Activated naive CD4-positive, alpha-beta T cell treated with anti-CD3 and anti-CD28 coated beads, Interleukin-2, amount 50 U/mL, for 72 hours (primary cell): Measurements from ENCODE around the gene EXOC6B. TPM values are rescaled to one million over a fixed set of nuclear protein-coding genes. Genes with fewer than 3 reads are reported as not detected.

ENCODE experiments used
- ATAC-seq, 2 donors: fragments of 150-1000 bp; cut with Tn5 transposase; 2 replicates each; pipeline ENCODE4 v1.10.0; 2021; ENCODE audit warnings: mild to moderate bottlenecking in 2 of 2, moderate library complexity in 2 of 2
- DNase-seq, 2 donors: peaks; one replicate each; pipeline ENCODE4 v3.0.0; 2021 to 2022; ENCODE audit warnings: low spot score in 2 of 2
- H3K27ac Mint-ChIP-seq, 2 donors: one replicate each; pipeline ENCODE4 v1.8.0; 2022; ENCODE audit warnings: mild to moderate bottlenecking in 2 of 2, mixed read lengths in 2 of 2
- H3K36me3 Mint-ChIP-seq, 2 donors: one replicate each; pipeline ENCODE4 v1.8.0; 2022; ENCODE audit warnings: mixed read lengths in 2 of 2
- H3K9me3 Mint-ChIP-seq, 2 donors: one replicate each; pipeline ENCODE4 v1.8.0; 2022; ENCODE audit warnings: mixed read lengths in 2 of 2
- total RNA-seq, 2 donors: library from RNA; stranded (reverse); gene quantifications; one replicate each; pipeline ENCODE4 v1.2.3, GENCODE V29; 2022

Gene EXOC6B
- total RNA-seq, 2 donors from 2014 or later: 9.3 to 11.0 TPM

DNA sequence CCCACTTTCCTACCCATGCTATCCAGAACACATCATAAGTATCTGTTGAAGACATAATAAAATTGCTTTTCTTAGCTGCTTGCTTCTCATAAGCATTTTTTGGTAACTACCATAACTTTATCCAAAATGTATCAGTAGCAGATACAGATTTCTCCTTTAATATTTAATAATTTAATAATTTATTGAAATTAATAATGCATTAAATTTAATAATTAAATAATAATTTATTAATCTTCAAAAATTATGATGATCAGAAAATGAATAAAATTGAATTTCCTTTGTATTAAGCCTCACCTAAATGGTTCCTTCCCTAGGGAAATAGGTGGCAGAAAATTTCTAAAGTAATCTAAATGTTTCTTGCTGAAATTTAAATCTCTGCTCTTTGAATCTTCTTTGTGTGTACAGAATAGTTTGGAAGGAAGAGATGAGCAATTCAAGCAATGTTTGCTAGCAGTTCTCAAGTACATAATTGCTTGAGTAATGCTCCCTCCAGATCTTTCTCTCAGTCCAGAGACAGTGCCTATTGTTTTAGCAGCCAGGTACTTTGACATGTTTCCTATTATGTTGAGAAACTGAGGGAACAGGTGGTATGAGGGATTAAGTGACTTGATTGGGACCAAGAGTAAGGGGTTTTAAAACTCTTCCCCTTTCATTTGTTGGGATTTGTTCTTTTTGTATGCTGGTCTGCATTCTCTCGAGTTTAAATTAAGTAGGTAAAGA is 555.1 kb downstream of the EXOC6B start:
- DNase-seq (no peak), ATAC-seq (no peak)
- peaks cover 0 to 3% of the 10 kb centered on the region in 2 donors for H3K9me3 Mint-ChIP-seq
- peaks cover 0 to 9% of the 10 kb centered on the region in 2 donors for H3K36me3 Mint-ChIP-seq
- H3K27ac Mint-ChIP-seq: no peak overlapping the region

DNA sequence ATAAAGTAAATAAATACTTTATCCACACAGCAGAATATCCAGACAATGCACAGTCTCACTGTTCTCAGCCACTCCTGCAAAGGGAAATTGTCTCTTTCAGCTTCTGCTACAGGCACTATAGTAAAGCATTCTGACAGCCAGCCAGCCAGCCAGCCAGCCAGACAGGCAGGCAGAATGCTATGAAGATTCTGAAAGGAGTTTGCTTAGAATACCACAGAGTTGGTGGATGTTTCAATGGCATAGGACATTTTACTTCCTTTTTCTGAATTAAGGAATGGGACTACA is 562.1 kb downstream of the EXOC6B start:
- ATAC-seq (no peak), DNase-seq (no peak)
- peaks cover 0 to 3% of the 10 kb centered on the region in 2 donors for H3K9me3 Mint-ChIP-seq
- H3K36me3 Mint-ChIP-seq: peaks cover 0 to 9% of the 10 kb centered on the region in 2 donors
- H3K27ac Mint-ChIP-seq: no peak overlapping the region

DNA sequence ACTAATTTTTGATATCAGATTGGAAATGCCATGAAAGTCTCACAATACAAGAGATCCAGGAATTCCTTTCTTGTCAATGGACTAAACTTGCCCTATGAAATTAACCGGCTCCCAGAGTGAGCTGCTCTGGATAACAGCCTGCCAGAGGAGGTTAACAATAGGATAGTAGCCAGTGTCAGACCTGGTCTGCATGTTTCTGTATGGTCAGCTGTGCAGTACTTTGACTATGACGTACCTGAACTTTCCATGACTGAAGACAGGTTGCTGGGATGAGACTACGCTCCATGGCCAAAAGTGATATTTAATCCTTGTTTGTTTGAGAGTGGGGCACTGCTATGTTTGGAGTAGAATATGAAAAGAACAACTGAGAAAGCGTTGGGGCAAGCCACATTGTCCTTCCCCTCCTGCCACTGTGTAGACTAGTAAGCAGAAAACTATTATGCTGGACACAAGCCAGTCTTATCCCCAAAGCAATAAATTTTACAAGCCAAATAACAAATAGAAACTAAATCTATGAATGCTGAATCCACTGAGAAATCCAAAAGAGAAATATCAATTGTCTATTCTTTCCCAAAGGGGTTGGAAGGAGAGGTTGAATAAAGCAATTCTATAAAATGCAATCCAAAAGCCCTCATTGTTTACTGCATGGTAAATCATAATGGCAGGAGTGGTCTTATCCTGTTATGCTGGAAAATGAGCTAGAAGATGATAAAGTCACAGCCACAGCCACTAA is 562.6 kb downstream of the EXOC6B start:
- Mint-ChIP-seq H3K27ac (no peak overlapping the region), H3K9me3 (peaks cover 0 to 3% of the 10 kb centered on the region in 2 donors), H3K36me3 (peaks cover 0 to 9% of the 10 kb centered on the region in 2 donors)
- no peak for ATAC-seq
- DNase-seq: no peak

DNA sequence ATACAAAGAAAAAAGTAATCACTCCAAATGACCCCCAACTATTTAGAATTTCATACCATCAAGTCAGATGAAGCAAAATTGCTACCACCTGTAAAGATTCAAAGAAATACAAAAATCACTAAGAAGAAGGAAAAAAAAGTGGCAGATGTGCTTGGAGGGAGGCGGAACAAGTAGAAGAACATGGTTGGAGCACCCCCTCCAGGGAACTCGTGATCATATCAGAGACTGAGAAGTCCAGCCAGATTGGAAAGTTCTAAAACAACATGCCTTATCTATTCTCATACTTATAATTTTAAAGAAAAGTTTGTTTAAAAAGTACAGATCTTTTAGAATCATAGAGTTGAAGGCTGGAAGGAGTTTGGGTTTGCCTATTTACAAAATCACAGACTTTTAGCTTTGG is 564.8 kb downstream of the EXOC6B start:
- Mint-ChIP-seq H3K27ac (no peak overlapping the region), H3K9me3 (peaks cover 0 to 4% of the 10 kb centered on the region in 2 donors), H3K36me3 (no peaks in the 10 kb centered on the region)
- no peak for DNase-seq
- ATAC-seq: no peak

DNA sequence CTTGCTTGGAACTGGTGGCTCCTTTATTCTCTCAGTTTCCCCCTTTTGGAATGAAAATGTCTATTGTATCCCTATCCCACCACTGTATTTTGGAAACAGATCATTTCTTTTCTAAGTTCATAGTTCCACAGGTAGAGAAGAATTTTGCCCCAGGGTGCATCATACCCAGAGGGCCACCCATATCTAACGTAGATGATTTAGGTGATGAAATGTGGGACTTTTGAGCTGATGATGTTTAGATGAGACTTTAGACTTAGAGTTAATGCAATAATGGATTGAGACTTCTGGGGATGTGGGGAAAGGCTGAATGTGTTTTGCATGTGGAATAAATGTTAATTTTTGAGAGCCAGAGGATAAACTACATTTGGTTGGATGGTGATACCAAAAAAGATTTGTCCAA is 570.3 kb downstream of the EXOC6B start:
- ATAC-seq (no peak), DNase-seq (no peak)
- Mint-ChIP-seq H3K9me3 (peaks cover 8 to 11% of the 10 kb centered on the region in 2 donors), H3K36me3 (peaks cover 0 to 21% of the 10 kb centered on the region in 2 donors), H3K27ac (no peak overlapping the region)

DNA sequence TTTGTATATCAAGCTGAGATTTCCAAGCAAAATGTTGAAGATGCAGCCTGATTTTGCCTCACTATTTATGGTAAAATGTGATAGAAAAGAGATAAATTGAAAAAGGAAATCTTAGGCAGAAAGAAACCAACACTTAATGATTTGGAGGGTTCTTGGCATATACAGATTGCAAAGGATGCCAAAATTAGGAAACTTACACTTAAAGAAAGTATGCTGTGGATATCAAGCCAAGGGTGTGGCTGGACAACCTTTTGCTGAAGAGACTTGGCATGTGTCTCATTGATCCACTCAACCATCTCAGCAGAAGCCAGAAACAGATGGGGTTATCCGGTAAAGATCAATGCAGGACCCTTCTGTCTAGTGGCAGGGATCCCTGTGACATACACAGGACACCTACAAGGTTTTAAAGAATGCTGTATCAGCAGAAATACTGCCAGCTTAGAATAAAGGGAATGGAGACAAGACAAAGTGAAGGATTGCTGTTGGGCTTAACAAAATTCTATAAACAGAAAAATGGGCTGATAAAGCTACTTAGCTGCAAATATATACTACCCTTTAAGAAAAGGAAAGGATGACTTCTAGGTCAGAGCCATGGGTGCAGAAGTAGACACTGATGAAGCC is 570.9 kb downstream of the EXOC6B start:
- Mint-ChIP-seq H3K9me3 (peaks cover 8 to 11% of the 10 kb centered on the region in 2 donors), H3K27ac (no peak overlapping the region), H3K36me3 (peaks cover 0 to 21% of the 10 kb centered on the region in 2 donors)
- ATAC-seq: no peak
- no peak for DNase-seq

DNA sequence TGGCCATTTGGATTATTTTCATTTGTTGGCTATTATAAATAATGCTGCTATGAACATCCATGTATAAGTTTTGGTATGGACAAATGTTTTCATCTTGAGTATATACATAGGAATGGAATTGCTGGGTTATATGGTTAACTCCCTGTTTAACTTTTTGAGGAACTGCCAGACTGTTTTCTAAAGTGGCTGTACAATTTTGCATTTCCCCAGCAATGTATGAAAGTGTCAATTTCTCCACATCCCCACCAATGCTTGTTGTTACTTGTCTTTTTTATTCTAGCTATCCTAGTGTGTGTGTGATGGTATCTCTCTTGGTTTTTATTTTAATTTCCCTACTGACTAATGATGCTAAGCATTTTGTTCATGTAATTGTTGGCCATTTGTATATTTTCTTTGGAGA is 587.5 kb downstream of the EXOC6B start:
- peaks cover 0 to 4% of the 10 kb centered on the region in 2 donors for H3K9me3 Mint-ChIP-seq
- no peaks in the 10 kb centered on the region for H3K36me3 Mint-ChIP-seq
- ATAC-seq: no peak
- no peak for DNase-seq
- H3K27ac Mint-ChIP-seq: no peak overlapping the region

DNA sequence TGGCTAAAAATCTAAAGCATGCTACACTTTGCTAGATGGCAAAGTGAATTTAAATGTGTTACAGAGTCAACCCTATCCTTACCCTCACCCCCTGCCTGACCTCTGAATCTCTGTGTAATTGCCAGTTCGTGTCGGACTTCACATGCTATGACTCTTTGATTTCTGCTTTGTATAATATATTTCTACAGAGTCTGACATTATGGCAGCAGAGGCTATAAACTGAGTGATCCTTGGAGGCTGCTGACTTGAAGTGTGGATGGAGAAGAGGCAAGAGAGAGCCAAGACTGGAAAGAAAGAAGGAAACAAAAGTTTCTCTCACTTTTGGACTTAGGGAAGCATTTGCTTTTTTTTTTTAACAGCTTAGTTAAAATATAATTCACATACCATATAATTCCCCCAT is 588.3 kb downstream of the EXOC6B start:
- ATAC-seq (no peak), DNase-seq (no peak)
- no peak overlapping the region for H3K27ac Mint-ChIP-seq
- peaks cover 0 to 4% of the 10 kb centered on the region in 2 donors for H3K9me3 Mint-ChIP-seq
- H3K36me3 Mint-ChIP-seq: no peaks in the 10 kb centered on the region

DNA sequence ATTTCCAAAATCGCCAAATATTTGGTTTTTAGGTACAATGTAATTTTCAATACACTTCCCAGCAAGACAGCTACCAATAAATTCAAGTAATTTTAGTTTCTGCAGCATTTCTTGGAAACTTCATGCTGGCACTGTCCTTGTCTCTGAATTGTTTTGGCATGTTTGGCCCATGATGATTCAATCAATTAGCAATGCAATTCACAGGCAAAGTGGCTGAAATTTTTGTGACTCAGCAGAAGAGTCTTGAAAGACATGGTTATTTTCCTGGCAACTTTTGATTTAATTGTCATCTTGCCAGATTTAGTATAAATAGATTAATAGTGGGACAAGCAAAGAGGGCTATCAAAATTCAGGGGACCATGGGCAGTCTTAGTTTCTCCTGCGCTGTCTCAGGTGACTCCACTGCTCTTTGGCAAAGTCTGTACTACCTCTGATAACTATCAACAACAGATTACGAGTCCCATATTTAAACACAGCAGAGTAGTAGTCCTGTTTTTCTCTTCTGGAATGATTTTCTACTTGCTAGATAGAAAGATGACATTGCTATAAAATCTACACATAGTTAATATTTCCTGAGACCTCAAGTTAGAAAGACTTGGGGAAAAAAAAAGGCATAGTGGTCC is 589.3 kb downstream of the EXOC6B start:
- Mint-ChIP-seq H3K9me3 (peaks cover 0 to 4% of the 10 kb centered on the region in 2 donors), H3K27ac (no peak overlapping the region), H3K36me3 (no peaks in the 10 kb centered on the region)
- DNase-seq (no peak), ATAC-seq (no peak)

DNA sequence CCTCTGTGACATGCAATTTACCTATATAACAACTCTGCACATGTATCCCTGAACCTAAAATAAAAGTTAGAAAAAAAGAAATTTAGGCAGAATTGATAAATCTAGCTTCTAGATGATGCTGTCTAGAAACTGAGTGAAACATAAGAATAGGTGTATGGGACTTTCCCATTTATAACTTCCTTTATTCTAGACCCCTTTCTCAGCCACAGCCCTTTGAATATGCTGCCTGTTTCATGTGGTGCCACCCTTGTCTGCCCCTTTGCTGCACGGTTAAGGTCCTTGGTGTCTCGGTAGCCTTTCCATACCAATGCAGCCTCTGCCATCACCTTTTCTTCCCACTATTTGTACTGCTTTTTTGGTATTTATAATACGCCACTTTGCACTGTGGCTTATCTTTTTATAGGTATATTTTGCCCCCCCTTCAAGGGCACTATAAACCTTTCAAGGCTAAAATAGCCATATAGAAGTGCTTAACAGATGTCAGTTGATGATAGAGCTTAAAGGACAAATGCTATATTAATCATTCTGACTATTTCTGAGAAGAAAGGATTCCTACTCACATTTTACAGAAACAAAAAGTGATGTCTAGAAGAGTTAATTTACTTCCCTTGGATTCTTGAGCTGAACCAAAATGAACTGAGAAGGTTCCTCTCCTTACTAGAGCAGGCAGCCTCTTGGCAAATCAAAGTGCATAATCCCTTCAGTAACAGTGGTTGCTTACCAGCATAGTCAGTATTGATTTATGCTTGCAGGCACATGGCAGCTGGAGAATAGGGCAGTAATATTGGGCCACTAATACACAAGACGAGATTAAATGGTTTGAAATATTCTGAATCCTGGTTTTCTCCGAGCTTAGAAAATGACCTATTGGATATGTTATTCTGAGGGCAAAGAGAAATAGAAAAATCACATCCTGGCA is 590.1 kb downstream of the EXOC6B start:
- H3K9me3 Mint-ChIP-seq: peaks cover 0 to 4% of the 10 kb centered on the region in 2 donors
- no peak for ATAC-seq
- DNase-seq: no peak
- H3K27ac Mint-ChIP-seq: no peak overlapping the region
- H3K36me3 Mint-ChIP-seq: no peaks in the 10 kb centered on the region

DNA sequence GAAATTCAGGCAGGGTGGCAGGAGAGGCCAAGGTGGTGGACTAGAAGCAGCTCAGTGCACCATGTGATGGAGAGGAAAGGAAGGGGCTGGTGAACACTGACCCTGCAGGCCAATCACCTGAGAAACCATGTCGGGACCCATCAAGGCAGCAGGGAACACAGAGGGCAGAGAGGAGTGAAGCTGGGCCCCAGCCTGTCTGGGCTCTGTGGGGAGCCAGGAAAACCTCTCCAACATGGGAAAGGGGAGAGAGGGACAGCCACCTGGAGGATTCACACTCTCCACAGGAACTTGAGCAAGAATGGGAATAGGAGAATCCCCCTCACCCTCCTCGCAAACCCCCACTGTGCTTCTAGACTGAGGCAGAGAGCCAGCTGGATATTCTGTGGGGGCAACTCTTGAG is 592.6 kb downstream of the EXOC6B start:
- DNase-seq (no peak), ATAC-seq (no peak)
- Mint-ChIP-seq H3K27ac (no peak overlapping the region), H3K9me3 (peaks cover 5 to 9% of the 10 kb centered on the region in 2 donors), H3K36me3 (peaks cover 0 to 7% of the 10 kb centered on the region in 2 donors)

DNA sequence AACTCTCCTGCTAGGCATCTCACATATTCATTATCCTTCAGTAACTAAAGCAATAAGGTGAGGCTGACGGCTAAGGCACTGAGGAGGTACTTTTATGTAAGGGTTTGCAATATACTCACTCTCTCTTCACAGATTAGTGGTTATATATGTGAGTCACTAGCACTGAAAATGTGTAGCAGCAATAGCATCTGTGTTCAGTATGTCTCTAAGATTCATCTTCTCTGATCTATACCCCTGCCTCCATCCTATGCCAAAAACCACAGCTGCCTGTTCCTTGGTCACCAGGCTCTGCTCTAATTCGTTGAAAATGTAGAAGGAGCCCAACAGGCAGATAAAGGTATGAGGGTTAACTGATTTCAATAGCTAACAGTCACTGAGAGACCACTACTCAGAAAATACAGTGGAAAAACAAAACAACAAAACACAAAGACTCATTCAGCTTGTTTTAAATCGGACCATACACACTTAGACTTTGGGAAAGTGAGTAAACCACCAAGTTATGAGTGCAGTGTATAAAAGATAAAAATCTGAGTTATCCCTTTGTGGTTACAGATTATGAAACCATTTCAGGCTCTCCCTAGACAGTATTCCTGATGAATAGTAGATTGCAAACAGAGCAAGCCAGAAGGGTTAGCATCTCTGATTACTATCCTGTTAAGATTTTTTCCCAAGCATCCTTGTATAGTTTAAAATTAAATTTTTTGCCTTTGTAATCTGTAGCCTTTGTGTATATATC is 602.8 kb downstream of the EXOC6B start:
- H3K36me3 Mint-ChIP-seq: no peaks in the 10 kb centered on the region
- peaks cover 4% of the 10 kb centered on the region in 2 donors for H3K9me3 Mint-ChIP-seq
- no peak for DNase-seq
- no peak overlapping the region for H3K27ac Mint-ChIP-seq
- no peak for ATAC-seq

DNA sequence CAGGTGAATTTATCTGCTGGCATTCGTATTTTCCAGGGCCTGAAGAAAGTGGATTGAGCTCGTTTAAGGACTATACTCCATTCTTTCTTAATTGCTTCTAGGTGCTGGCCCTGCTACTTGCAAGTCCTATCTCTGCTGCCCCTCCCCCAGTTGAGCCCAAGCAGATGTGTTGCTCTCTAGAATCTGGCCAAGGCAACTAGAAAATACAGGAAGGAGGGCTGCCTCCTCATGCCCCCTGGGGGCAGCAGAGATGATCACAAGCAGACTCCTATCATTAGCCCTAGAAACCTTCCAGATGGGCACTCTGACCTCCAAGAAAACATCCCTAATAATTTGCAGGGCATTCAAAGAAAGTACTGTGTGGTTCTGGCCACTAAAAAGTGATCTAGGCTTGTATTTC is 605.7 kb downstream of the EXOC6B start:
- ATAC-seq: no peak

DNA sequence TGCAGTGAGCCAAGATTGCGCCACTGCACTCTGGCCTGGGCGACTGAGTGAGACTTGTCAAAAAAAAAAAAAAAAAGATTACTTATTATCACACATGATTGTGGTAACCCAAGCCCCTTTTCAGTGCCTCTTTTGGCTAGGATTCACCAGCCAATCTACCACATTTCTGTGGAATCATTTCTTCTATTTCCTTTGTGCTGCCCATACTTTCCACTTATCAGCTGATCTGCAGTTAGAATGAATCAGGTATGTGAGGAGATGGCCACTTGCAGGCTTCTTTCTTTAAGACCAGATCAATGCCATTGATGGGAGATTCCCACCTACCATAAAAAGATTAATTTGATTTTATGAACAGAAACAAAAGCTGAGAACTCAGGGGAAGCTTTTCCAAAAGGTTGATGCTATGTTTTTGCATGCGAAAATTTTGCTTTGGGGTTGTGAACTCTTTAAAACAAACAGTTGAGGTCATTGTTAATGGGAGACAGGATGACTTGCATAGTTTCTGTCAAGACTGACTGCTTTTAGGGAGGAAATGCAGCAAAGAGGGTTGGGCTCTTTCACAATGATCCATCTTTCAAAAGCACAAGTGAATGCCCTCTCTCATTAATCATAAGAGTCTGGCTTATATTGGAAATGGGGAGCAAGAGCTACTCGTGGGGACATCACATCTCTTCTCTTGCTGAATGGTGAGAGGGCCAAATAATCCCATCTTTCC is 611.2 kb downstream of the EXOC6B start:
- DNase-seq: no peak
- H3K27ac Mint-ChIP-seq: no peak overlapping the region
- H3K36me3 Mint-ChIP-seq: peaks cover 0 to 5% of the 10 kb centered on the region in 2 donors
- H3K9me3 Mint-ChIP-seq: no peaks in the 10 kb centered on the region
- no peak for ATAC-seq

More for the DNA sequence above, 605.7 kb downstream of the EXOC6B start:
- H3K27ac Mint-ChIP-seq: no peak overlapping the region
- no peaks in the 10 kb centered on the region for H3K9me3 Mint-ChIP-seq
- DNase-seq: no peak
- no peaks in the 10 kb centered on the region for H3K36me3 Mint-ChIP-seq

DNA sequence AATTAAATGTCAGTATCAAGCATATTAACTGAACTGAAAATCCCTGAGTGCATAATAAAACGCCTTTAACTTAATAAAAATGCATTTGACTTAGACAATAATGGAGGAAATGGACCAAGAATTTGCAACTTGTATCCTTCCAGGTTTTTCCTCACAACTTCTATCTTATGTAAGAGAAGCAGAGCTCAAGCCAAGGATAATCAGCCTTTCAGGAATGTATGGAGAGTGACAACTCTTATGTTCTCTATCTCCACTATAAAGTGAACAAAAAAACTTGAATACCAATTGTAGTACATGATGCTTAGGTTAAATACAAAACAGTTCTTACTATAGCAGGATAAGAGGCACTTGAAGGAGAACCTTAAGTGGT is 613.4 kb downstream of the EXOC6B start:
- no peak overlapping the region for H3K27ac Mint-ChIP-seq
- ATAC-seq: no peak
- peaks cover 0 to 5% of the 10 kb centered on the region in 2 donors for H3K36me3 Mint-ChIP-seq
- no peak for DNase-seq
- no peaks in the 10 kb centered on the region for H3K9me3 Mint-ChIP-seq
